ENCODE measurements around the gene EFNA1.
"Not testable (repeated sequence)": the region's sequence is repeated elsewhere in the genome, so short reads cannot be mapped to it uniquely, and the experiment has no call there.

Gene EFNA1

GRCh38 chr1:155125511-155125945 lies 2.1 kb upstream of the EFNA1 start:
- DNase-seq (ENCODE audit: low read depth): no peak

- no peak for DNase-seq (ENCODE audit: low read depth)
Measured at GRCh38 chr1:155125946-155126555, 1.6 kb upstream of the EFNA1 start.

GRCh38 chr1:155126556-155127104 lies 1.0 kb upstream of the EFNA1 start:
- DNase-seq (ENCODE audit: low read depth): no peak

GRCh38 chr1:155127967-155128754 lies 485 bp downstream of the EFNA1 start:
- DNase-seq (ENCODE audit: low read depth): no peak

GRCh38 chr1:155128755-155129473 lies 1.2 kb downstream of the EFNA1 start:
- DNase-seq (ENCODE audit: low read depth): no peak

- DNase-seq (ENCODE audit: low read depth): no peak
Measured at GRCh38 chr1:155130272-155131006, 2.8 kb downstream of the EFNA1 start.

- no peak for DNase-seq (ENCODE audit: low read depth)
Measured at GRCh38 chr1:155131285-155131684, 3.6 kb downstream of the EFNA1 start.

GRCh38 chr1:155131856-155132255 lies 4.2 kb downstream of the EFNA1 start:
- no peak for DNase-seq (ENCODE audit: low read depth)

- no peak for DNase-seq (ENCODE audit: low read depth)
Measured at GRCh38 chr1:155133799-155134281, 6.2 kb downstream of the EFNA1 start.

- no peak for DNase-seq (ENCODE audit: low read depth)
Measured at GRCh38 chr1:155134322-155134721, 6.6 kb downstream of the EFNA1 start.

- DNase-seq (ENCODE audit: low read depth): no peak
Measured at GRCh38 chr1:155134880-155135414, 7.3 kb downstream of the EFNA1 start.

GRCh38 chr1:155135415-155136028 lies 7.8 kb downstream of the EFNA1 start, which contains the start of gene SLC50A1:
Gene SLC50A1 (plus strand): TSS chr1:155135852. CDS start chr1:155135912, 60 bp downstream.
- peak; percentile 87 for DNase-seq (ENCODE audit: low read depth)

GRCh38 chr1:155136748-155137147 lies 9.1 kb downstream of the EFNA1 start:
- DNase-seq (ENCODE audit: low read depth): no peak

GRCh38 chr1:155137154-155137949 lies 9.7 kb downstream of the EFNA1 start:
- no peak for DNase-seq (ENCODE audit: low read depth)

GRCh38 chr1:155139895-155140629 lies 12.4 kb downstream of the EFNA1 start, which contains the start of gene DPM3:
Gene DPM3 (minus strand): TSS chr1:155140531. CDS start chr1:155140240, 291 bp downstream.
- DNase-seq (ENCODE audit: low read depth): peak; percentile 78

GRCh38 chr1:155140630-155140953 lies 12.9 kb downstream of the EFNA1 start:
- no peak for DNase-seq (ENCODE audit: low read depth)

- DNase-seq (ENCODE audit: low read depth): no peak
Measured at GRCh38 chr1:155141749-155142148, 14.1 kb downstream of the EFNA1 start.

- DNase-seq (ENCODE audit: low read depth): no peak
Measured at GRCh38 chr1:155145491-155145890, 17.8 kb downstream of the EFNA1 start.

- DNase-seq (ENCODE audit: low read depth): not testable (repeated sequence)
Measured at GRCh38 chr1:155155996-155156643, 28.4 kb downstream of the EFNA1 start.
